ENCODE results near the gene LAIR2. TPM values are rescaled to one million over a fixed set of nuclear protein-coding genes. Genes with fewer than 3 reads are reported as not detected.

LAIR2 gene
- polyA plus RNA-seq, 2 of the 4 experiments (the other 2 are of a cell fraction): not detected

DNA sequence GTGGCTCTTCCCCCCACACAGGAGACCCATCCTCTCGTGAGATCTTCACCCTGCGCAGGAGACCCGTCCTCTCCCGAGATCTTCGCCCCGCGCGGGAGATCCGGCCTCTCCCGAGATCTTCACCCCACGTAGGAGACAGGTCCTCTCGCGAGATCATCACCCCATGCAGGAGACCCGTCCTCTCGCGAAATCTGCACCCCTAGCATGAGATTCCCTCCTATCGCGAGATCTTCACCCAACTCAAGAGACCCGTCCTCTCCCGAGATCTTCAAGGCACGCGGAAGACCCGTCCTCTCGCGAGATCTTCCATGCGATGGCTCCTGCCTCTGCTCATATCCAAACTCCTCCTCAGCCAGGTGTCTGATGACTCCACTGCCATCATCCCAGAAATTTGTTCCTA, 24.3 kb downstream of the LAIR2 start:
- ChIA-PET POLR2A (no interaction called here), CTCF (interaction anchor here (1.3 kb wide), 1 partner anchor 48 kb away, joined by 3 read pairs; no protein-coding TSS in a partner anchor)
- ATAC-seq (no peak), DNase-seq (ENCODE audit: low read depth in 1 of 2, low spot score in 1 of 2) (no peak), FAIRE-seq (no peak)
- Histone ChIP-seq H3K9me3 (0 out of 3 replicates have a peak, but pooled peaks cover 2% of the 10 kb centered on the region), H3K4me2 (no peak overlapping the region), H3K4me3 (no peak overlapping the region), H3K27ac (no peak overlapping the region), H3K4me1 (no peaks in the 10 kb centered on the region)
- TF ChIP-seq ESRRA (IDR thresholded peaks at IDR 0.05; ENCODE audit: borderline replicate concordance, low read length) (no peak), NR3C1 (IDR thresholded peaks at IDR 0.05) (no peak), HDAC2 (IDR thresholded peaks at IDR 0.05) (no peak), NFE2L2 (conservative IDR thresholded peaks at IDR 0.05; ENCODE audit: low read length) (no peak), CHD2 (IDR thresholded peaks at IDR 0.05; ENCODE audit: low read length, partially characterized antibody) (no peak), CHD4 (IDR thresholded peaks at IDR 0.05; ENCODE audit: borderline replicate concordance) (no peak), PBX3 (IDR thresholded peaks at IDR 0.05) (no peak), HEYL (CRISPR knock-in tag; IDR thresholded peaks at IDR 0.05) (no peak), TP53 (CRISPR knock-in tag; IDR thresholded peaks at IDR 0.05) (no peak), HOXB13 (CRISPR knock-in tag; IDR thresholded peaks at IDR 0.05; ENCODE audit: low read depth) (no peak), POLR2A (IDR thresholded peaks at IDR 0.05; ENCODE audit: low read length) (no peak), KDM1A (IDR thresholded peaks at IDR 0.05; ENCODE audit: low read depth) (no peak)
- TF ChIP-seq, protein P1, sequence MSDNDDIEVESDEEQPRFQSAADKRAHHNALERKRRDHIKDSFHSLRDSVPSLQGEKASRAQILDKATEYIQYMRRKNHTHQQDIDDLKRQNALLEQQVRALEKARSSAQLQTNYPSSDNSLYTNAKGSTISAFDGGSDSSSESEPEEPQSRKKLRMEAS (IDR thresholded peaks at IDR 0.05): no peak
- 58% methylated on average over 26 of the region's 26 CpGs for WGBS (ENCODE audit: missing lambda C conversion rate)

DNA sequence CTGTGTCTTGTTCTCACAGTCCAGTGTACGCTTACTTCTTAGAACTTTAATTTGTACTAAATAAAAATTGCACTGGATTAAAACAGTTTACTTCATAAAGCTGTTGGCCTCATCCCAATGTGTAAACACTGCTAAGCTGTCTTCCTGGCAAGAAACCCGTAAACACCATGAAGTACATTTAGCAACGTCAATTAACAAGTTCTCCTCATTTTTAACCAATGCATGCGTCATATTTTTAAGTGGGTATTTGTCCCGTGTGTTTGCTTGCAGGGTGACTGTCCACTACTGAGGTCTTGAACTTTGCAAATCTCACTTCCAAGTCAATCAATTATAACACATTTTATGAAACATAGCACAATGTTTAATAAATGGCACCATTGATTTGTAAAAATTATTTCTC, 28.2 kb downstream of the LAIR2 start:
- WGBS (ENCODE audit: missing lambda C conversion rate): 7% methylated on average over 5 of the region's 5 CpGs
- POLR2A ChIA-PET: no interaction called here
- DNase-seq (ENCODE audit: low read depth in 1 of 2, low spot score in 1 of 2) (no peak), ATAC-seq (no peak), FAIRE-seq (no peak)
- TF ChIP-seq, protein P2, sequence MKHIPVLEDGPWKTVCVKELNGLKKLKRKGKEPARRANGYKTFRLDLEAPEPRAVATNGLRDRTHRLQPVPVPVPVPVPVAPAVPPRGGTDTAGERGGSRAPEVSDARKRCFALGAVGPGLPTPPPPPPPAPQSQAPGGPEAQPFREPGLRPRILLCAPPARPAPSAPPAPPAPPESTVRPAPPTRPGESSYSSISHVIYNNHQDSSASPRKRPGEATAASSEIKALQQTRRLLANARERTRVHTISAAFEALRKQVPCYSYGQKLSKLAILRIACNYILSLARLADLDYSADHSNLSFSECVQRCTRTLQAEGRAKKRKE (CRISPR knock-in tag; IDR thresholded peaks at IDR 0.05; ENCODE audit: low read depth): no peak
- TF ChIP-seq RNF2 (IDR thresholded peaks at IDR 0.05; ENCODE audit: borderline replicate concordance, low read depth) (no peak), ZFP36 (IDR thresholded peaks at IDR 0.05; ENCODE audit: borderline replicate concordance, partially characterized antibody) (no peak), RAD21 (conservative IDR thresholded peaks at IDR 0.05 in 1 of 2, IDR thresholded peaks at IDR 0.05 in 1 of 2) (no peak), CEBPB (IDR thresholded peaks at IDR 0.05) (no peak), ZC3H11A (IDR thresholded peaks at IDR 0.05) (no peak), GATA3 (IDR thresholded peaks at IDR 0.05; ENCODE audit: borderline replicate concordance) (no peak), POLR2A (IDR thresholded peaks at IDR 0.05; ENCODE audit: low read length) (no peak), KDM1A (IDR thresholded peaks at IDR 0.05; ENCODE audit: low read depth) (no peak), JUN (IDR thresholded peaks at IDR 0.05) (no peak), CHD2 (IDR thresholded peaks at IDR 0.05; ENCODE audit: low read length, partially characterized antibody) (no peak), HDAC2 (IDR thresholded peaks at IDR 0.05) (no peak), BHLHE40 (IDR thresholded peaks at IDR 0.05; ENCODE audit: low read depth, low read length) (no peak), MAFK (IDR thresholded peaks at IDR 0.05; ENCODE audit: partially characterized antibody) (no peak), HOXA7 (CRISPR knock-in tag; IDR thresholded peaks at IDR 0.05) (no peak), ZNF302 (CRISPR knock-in tag; IDR thresholded peaks at IDR 0.05) (no peak), TP53 (CRISPR knock-in tag; IDR thresholded peaks at IDR 0.05) (no peak), ESRRA (IDR thresholded peaks at IDR 0.05; ENCODE audit: borderline replicate concordance, low read length) (no peak), RARB (CRISPR knock-in tag; IDR thresholded peaks at IDR 0.05) (no peak)
- TF ChIP-seq, protein P1 (IDR thresholded peaks at IDR 0.05): no peak
- no peak overlapping the region for H3K4me3 ChIP-seq
- CTCF ChIA-PET: no interaction called here
- H3K4me1 ChIP-seq: no peaks in the 10 kb centered on the region
- H3K9me3 ChIP-seq: 0 out of 3 replicates have a peak, but pooled peaks cover 2% of the 10 kb centered on the region
- no peak overlapping the region for H3K27ac ChIP-seq
- no peak overlapping the region for H3K4me2 ChIP-seq
